COLO668 (cell line): ENCODE results near the gene ITGB7.

Source experiments
- DNase-seq: peaks from one replicate; lab custom pipeline; 2025; ENCODE audit not compliant: unreplicated experiment; lab: John Stamatoyannopoulos, UW

The ITGB7 gene

GRCh38 chr12:53230108-53230845 is 23.2 kb upstream of the ITGB7 start:
- no peak for DNase-seq

GRCh38 chr12:53229454-53229853 is 22.4 kb upstream of the ITGB7 start:
- DNase-seq, result no peak

- DNase-seq, result no peak
Measured at GRCh38 chr12:53227836-53228235, 20.8 kb upstream of the ITGB7 start.

- DNase-seq, result no peak
Measured at GRCh38 chr12:53227341-53227740, 20.3 kb upstream of the ITGB7 start.

- DNase-seq, result no peak
Measured at GRCh38 chr12:53226815-53227214, 19.8 kb upstream of the ITGB7 start.

GRCh38 chr12:53225635-53226424 is 18.8 kb upstream of the ITGB7 start:
- no peak for DNase-seq

GRCh38 chr12:53224897-53225634 is 18.0 kb upstream of the ITGB7 start:
- no peak for DNase-seq

GRCh38 chr12:53224061-53224896 is 17.2 kb upstream of the ITGB7 start:
- DNase-seq, result no peak

- DNase-seq, result no peak
Measured at GRCh38 chr12:53223389-53224060, 16.5 kb upstream of the ITGB7 start.

- no peak for DNase-seq
Measured at GRCh38 chr12:53222806-53223261, 15.8 kb upstream of the ITGB7 start.

- DNase-seq, result no peak
Measured at GRCh38 chr12:53222170-53222721, 15.2 kb upstream of the ITGB7 start.

- DNase-seq, result peak; percentile 50
Measured at GRCh38 chr12:53221203-53222080, 14.4 kb upstream of the ITGB7 start.

- DNase-seq, result peak; percentile 74
Measured at GRCh38 chr12:53220694-53221202, 13.7 kb upstream of the ITGB7 start.

GRCh38 chr12:53219956-53220693 is 13.1 kb upstream of the ITGB7 start:
- DNase-seq, result peak; percentile 45

- DNase-seq, result no peak
Measured at GRCh38 chr12:53219292-53219955, 12.4 kb upstream of the ITGB7 start.

GRCh38 chr12:53218551-53219291 is 11.7 kb upstream of the ITGB7 start:
- no peak for DNase-seq

GRCh38 chr12:53217931-53218307 is 10.9 kb upstream of the ITGB7 start:
- DNase-seq, result no peak
